GM19324 (cell line): ENCODE data around the gene CCDC69.
"Not testable (repeated sequence)": the region's sequence is repeated elsewhere in the genome, so short reads cannot be mapped to it uniquely, and the experiment has no call there.

Experiments used
- ATAC-seq: cut with Tn5 transposase; IDR thresholded peaks from one replicate; pipeline ENCODE4 v1.9.1; 2021; ENCODE audit warnings: mild to moderate bottlenecking, moderate library complexity; ENCODE audit not compliant: unreplicated experiment, low FRiP score

CCDC69 gene, protein sequence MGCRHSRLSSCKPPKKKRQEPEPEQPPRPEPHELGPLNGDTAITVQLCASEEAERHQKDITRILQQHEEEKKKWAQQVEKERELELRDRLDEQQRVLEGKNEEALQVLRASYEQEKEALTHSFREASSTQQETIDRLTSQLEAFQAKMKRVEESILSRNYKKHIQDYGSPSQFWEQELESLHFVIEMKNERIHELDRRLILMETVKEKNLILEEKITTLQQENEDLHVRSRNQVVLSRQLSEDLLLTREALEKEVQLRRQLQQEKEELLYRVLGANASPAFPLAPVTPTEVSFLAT

DNA sequence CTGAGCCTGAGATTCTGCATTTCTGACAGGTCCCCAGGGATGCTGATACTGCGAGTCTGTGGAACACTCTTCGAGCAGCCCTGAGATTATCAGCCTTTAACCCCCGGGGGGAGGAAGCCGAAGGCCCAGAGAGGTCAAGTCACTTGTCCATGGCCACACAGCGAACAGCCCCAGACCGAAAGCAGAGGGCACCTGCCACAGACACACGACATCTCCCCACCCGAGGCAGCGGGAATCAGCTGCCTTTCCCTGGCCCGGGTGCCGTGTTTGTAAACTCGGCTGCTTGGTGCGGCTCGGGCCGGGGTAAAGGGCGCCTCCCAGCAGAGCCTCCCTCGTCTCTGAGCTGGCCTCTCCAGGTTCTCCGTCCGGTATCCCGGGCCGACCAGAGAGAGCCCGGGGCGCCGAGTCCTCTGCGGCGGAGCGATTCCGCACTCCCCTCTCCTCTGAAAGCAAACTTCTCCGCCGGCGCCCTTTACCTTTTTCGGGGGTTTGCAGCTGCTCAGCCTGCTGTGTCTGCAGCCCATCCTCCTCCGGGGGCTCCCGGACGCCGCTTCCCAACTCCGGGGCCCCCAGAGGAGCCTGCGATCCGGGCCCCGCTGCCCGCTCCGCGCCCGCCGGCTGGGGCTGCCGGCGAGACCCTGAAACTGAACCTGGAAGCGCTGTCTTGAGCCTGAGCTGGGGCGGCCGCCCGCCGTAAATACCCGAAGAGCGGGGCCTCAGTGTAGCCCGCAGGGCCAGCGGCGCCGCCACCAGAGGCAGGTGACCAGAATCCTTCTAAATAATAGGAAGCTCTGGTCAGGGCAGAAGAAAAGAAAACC, at the start of gene CCDC69:
CCDC69 (minus strand) TSS at position 646 of the 818 bp plus-strand sequence; CDS start at position 524, 122 bp downstream.
- peak; percentile 81 for ATAC-seq

DNA sequence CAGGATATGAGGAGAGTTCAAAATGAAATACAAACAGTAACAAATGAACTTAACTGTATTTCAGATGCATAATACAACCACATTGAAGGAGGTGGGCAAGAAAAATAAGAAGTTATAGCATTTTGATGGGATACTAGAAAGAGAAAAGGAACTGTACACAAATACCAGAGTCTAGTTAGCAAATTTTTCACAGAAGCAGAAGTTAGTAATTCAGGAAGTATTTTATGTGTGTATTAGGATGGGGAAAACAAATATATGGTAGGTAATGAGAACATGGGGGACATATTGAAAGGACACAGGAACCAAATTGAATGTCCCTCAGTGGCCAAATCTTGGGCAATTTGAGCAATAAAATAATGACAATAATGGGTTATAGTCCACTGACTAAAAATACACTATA, 47.4 kb upstream of the CCDC69 start:
- ATAC-seq: no peak

DNA sequence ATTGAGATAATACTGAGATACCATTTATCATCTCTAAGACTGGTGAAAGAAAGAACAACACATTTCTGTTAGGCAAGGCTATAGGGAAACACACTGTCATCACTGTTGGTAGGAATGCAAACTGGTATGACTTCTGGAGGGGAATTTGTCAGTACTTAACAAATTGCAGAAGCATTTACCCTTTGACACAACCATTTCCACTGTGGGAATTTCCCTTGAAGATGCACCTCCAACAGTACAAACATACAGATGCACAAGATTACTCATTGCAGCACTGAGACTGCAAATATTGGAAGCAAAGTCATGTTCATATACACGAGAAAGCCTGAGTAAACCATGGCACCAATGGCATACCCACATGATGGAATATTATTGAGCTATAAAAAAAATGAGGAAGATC, 46.7 kb upstream of the CCDC69 start:
- peak; percentile 57 for ATAC-seq

DNA sequence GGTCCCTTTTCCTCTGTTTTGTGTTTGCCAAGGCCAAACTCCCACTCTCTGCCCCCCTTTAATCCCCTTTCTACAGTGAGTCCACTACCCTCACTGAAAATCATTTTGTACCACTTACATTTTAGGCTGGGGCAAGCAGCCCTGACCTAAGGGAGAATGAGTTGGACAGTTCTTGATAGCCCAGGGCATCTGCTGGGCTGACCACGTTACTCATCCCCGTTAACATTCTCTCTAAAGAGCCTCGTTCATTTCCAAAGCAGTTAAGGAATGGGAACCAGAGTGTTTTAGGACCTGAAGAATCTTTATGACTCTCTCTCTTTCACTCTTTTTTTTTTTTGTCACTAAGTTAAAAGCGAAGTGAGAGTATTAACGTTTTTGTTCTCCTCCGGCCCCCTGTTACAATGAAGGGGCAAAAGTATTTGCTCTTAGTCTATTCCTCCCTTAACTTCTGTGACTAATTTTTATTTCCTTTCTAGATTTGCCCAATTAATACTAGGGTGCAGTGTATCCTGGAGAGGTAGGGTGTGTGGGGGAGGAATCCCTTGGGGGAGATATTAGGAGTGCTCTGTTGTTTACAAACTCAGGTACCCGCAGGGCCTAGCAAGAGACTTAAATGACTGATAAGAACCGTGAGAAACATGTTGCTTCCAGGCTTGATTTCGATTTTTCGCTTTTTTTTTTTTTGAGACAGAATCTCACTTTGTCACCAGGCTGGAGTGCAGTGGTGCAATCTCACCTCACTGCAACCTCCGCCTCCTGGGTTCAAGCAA, 43.8 kb upstream of the CCDC69 start:
- no peak for ATAC-seq

DNA sequence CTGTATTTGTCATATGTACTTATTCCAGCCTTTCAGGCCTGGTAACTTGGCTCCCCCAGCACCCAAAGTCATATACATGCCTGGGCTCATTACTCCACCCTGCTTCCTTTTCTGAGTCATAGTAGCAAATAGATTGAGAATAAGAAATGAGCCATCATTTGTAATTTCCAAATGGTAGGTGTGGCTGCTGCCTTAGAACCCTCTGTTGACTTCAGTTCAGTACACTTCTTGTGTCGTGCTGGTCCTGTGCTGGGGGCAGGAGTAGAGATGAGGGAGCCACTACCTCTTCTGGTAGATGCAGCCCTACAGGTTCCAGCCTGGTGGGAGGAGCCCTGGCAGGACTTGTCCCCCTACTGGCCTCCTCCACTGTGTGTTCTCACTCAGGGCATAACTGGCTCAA, 40.2 kb upstream of the CCDC69 start:
- no peak for ATAC-seq

DNA sequence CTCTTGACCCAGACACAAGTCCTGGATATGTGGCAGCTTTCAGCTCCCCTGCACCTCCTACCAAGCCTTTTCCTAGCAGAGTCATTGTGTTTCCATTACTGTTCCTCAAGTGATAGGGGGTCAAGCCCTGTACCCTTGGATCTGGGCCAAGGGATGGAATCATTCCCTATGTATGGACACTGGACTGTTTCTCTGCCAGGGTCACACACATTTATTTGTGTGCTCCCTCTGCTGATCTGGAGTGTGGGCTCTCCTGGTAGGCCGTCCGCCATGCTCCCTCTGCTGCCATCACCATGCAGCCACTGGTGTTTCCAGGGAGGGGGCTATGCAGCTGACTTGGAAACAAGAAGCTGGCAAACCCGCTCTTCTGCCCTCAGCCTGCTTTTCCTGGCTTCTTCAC, 38.6 kb upstream of the CCDC69 start:
- ATAC-seq: no peak

DNA sequence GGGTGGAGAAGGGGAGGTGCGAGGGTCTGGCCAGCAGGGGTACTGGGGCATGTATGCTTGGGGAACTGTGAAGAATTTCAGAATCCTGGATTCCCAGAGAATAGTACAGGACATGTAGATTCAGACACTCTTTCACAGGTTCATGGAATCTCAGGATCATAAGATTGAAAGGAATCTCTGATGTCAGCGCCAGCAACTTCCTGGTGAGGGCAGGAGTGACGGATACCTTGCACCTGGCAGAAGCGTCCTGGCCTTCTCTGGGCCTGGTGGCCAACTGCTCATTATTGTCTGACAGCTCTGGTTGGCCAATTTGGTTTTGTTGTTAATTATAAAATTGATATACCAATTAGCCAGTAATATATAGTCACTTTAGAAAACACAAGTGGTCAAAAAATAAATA, 36.0 kb upstream of the CCDC69 start:
- ATAC-seq: no peak

DNA sequence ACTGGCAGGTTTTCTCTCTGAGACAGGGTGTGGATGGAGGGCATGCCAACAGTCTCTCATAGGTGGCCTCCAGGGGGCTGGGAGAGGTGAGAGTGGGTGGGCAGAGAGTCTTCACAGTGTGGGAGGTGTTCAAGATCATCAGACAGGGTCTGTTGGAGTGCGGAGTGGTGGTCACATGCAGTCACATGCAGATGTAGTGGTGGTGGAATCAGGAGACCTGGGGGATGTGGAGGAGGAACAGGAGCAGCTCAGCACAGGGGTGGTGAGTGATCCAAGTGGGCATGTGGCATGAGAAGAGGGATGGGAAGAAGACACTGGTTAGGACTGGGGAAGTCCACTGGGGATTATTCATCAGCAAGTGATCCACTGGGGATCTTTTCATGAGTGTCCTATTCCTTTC, 34.9 kb upstream of the CCDC69 start:
- no peak for ATAC-seq

DNA sequence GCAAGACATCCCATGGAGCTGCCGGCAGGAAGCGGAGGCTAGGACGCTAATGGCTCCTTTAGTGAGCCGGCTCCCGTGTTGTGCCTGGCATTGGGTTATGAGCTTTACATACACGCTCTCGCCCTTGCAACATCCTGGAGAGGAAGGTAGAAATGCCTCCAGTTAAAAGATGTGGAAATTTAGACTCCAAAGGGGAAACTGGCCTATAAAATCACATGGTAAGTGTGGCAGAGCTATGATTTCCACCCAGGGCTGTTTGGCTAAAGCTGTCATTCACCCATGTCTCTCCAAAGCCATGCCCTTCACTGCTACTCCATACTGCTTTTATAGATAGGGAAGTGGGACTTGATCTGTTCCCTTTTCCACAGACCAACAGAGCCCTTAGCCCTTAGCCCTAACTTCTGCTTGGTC, 34.3 kb upstream of the CCDC69 start:
- no peak for ATAC-seq

DNA sequence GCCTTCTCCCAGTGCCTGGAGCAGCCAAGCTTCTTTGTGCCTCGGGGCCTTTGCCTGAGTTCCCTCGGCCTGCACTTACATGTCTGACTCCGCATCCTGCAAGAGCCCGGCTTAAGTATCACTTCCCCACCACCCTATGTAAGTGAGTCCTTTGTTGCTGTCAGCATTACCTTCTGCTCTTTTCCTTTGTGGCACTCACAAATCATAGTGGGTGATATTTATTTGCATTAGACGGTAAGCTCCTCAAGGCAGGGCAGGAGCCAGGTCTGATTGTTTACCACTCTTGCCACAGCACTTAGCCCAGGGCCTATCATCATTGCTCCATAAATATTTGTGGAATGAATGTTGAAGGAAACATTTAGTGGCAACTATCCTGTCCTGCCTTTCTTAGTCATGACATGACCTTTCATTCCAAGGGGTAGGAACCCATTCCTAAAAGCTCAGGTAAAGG, 33.9 kb upstream of the CCDC69 start:
- peak; percentile 22 for ATAC-seq

DNA sequence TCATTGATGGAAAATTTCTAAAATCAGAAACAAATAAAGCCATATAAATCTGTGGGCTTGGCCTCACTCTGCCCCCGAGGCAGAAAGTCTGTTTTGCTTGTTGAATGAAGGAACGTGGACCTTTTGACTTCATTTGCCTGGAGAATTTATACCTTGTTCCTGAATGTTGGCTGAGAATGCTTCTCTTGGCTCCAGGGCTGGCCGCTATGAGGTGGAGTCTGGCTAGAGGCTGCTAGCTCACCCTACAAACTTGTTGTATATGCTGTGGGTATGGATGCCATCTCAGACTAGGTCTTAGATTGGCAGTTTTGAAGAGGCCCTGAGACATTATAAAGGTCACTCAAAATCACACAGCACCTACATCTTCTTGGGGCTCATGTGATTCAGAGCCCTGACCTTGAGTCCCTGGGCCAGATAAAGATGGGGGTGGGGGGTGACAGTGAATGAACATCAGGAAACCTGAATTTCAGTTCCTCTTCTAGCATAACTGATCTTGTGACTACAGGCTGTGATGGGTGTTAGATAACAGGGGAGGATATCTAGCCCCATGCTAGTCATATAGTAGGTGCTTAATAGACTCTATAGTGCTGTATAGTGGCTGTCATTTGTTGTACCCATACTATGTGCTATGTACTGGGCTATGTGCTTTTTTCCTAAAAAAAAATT, 31.9 kb upstream of the CCDC69 start:
- peak; percentile 30 for ATAC-seq

DNA sequence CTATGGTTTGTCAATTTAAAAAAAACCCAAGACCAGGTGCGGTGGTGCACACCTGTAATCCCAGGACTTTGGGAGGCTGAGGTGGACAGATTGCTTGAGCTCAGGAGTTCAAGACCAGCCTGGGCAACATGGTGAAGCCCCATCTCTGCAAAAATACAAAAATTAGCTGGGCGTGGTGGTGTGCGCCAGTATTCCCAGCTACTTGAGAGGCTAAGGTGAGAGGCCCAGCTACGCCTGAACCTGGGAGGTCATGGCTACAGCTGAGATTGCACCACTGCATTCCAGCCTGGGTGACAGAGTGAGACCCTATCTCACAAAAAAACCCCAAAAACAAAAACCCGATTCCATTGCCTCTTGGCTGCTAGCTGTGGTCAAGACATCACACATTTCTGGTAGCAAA, 31.1 kb upstream of the CCDC69 start:
- ATAC-seq: not testable (repeated sequence)

DNA sequence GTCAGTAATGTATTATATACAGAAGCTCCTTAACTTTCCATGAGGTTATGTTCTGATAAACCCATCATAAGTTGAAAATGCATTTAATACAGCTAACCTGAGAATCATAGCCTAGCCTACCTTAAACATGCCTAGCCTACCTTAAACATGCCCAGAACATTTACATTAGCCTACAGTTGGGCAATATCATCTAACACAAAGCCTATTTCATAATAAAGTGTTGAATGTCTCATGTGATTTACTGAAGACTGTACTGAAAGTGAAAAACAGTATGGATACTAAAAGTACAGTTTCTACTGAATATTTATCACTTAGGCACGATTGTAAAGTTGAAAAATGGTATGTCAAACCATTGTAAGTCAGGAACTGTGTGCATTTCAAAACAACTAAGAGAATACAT, 30.7 kb upstream of the CCDC69 start:
- no peak for ATAC-seq

DNA sequence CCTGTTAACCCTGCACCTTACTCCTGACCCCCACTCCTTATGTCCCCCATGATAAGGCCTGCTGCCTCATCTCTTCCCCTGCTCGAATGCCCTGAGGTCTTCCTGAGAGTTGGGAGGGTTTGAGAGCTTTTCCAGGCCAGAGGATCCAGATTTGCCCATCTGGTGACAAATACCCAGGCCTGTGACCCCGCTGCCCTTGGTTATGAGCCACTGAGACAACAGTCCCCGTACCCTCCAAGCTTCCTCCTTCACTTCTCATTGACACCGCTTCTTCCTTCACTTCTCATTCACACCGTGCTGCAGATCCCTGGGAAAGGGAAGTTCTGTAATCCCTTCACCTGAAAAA, 29.7 kb upstream of the CCDC69 start:
- no peak for ATAC-seq

DNA sequence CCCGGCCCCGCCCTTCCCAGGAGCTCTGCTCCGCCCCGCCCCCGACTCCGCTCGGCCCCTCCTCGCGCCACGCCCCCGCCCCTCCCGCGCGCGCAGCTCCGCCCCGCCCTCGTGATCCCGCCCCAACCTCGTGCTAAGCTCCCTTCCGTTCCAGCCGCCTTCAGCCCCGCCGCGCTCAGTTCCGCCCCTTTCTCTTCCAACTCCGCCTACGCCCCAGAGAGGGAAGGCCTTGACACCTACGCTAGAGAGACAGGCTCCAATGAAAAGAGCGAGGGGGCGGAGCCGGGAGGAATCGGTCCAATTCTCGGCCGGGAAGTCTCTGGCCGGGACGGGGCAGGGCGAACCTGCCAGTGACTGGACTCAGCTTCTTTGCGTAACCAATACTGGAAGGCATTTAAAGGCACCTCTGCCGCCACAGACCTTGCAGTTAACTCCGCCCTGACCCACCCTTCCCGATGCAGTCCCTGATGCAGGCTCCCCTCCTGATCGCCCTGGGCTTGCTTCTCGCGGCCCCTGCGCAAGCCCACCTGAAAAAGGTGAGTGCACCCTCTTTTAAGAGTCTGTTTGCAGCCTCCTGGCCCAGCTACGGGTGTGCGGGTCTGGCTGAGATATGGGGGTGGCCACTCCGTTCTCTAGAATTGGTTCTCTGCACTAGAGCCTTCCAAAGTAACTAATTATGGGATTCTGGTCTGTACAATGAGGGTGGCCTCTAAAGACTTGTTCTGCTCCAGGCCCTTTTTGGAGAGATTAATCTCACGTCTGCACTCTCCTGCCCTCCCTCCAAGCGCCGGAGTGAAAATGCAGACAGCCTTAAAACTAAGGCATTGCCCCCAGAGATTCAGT, 29.1 kb upstream of the CCDC69 start, which contains the start of gene GM2A:
GM2A (plus strand) TSS at position 424 of the 843 bp plus-strand sequence; CDS start at position 456, 32 bp downstream.
- ATAC-seq: peak; percentile 93

DNA sequence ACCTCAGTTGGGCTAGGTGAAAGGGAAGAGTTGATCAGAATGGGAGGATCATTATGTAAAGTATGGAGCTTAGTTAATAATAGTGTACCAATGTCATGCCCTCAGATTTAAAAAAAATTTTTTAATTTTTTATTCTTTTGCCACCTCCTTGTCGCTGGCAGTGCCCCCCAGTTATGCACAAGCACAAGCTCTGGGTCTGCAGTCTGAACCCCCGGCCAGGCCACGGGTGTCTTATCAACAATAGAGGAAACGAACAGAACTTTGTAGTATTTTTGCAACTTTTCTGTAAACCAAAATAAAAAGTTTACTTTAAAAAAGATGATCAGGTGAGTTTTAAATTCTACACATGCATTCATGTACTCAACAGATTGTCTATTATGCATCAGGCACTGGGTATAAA, 27.7 kb upstream of the CCDC69 start:
- no peak for ATAC-seq

DNA sequence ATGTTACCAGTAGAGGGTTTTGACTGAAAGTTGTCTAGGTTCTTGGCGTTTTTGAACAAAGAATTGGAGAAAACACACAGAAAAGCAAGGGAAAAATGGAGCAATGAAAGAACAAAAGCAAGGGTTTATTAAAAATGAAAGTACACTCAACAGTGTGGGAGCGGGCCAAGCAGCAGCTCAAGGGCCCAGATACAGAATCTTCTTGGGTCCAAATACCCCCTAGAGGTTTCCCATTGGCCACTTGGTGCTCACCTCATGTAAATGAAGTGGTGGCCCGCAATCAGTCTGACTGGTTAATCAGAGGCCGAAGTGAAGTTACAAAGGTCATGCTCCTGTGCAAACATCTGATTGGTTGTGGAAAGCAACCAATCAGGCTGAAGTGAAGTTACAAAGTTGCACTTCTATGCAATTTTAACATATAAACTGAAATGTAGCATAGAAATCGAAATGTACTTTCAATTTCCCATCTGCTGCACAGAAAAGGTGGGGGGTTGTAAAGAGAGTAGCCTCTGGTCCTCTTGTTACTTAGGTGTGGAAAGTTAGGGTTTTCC, 27.2 kb upstream of the CCDC69 start:
- ATAC-seq: no peak

DNA sequence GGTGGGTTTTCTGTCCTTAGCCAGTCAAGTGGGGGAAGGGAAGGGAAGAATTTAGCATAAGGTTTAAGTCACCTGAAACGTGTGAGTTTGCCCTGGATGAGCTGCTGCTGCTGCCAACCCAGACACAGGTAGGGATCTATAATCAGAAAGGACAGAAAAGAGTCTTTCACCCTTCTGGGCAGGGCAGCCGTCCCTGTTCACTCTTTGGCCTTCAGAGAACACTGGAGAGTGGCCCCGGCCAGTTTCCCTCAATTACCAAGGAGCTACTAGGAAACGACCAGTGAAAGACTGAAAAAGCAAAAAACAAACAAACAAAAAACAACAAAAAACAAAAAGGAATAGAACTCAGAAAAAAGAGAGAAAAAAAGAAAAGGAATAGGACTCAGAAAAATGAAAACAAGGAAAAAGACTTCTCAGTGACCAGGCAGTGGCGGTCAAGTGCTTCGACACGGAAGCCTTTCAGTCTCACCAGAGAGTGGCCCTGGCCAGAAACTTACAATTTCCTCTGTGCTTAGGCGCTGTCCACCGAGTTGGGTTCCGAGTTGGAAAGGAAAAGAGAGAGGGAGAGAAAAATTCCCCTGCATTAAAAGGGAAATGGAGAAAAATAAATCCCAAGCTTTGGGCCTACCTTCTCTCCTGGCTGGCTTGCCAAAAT, 26.6 kb upstream of the CCDC69 start:
- no peak for ATAC-seq

DNA sequence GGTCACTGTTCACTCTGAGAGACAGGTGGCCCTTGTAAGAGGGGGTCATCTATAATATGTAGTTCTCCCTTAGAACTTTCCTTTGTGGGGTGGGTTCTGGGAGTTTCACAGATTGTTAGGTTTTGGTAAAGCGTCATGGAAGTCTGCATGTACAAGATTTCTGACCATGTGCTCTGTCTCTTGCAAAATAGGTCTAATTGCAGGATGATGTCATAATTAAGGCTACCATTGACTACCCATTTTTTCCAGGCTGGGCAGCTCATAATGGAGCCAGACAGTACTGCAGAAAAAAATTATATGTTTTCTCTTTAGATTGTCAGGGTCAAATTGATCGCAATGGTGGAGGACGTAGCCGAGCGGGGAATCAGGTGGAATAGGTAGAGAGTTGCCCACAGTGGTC, 25.4 kb upstream of the CCDC69 start:
- ATAC-seq: no peak
